K562 treated with DMSO at 1 percent for 4 hours (cell line): ENCODE data around the gene DOCK2. TPM values are rescaled to one million over a fixed set of nuclear protein-coding genes. Genes with fewer than 3 reads are reported as not detected.

Experiments used
- total RNA-seq: library from RNA; unstranded; fragments of 300-600 nt; gene quantifications from 2 replicates; pipeline ENCODE4 v1.2.3, GENCODE V29; 2022; ENCODE audit not compliant: insufficient read depth

The DOCK2 gene
- 45.2 and 47.5 TPM in 2 replicates for total RNA-seq

DNA sequence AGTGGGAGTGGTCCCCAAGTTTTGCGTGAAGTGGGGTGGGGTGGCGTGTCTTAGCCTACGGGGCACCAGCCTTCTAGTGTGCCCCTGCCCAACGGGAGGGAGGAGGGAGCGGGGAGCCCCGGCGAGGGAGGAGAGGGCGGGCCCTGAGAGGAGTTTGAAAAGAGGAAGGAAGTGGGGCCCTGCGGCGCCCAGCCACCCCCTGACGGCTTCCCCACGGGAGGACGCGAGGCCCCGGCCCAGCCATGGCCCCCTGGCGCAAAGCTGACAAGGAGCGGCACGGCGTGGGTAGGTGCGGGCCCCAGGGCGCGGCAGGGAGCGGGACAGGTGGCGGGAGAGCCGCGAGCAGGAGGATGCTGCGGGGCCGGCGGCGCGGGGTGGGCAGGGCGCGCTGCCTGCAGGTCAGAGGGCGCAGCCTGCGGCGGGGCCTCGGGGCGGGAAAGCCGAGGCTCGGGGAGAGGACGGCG, at the start of gene DOCK2:
Gene DOCK2 (plus strand): TSS at position 191 of the 464 bp plus-strand sequence. CDS start 52 bp downstream, at position 243.

DNA sequence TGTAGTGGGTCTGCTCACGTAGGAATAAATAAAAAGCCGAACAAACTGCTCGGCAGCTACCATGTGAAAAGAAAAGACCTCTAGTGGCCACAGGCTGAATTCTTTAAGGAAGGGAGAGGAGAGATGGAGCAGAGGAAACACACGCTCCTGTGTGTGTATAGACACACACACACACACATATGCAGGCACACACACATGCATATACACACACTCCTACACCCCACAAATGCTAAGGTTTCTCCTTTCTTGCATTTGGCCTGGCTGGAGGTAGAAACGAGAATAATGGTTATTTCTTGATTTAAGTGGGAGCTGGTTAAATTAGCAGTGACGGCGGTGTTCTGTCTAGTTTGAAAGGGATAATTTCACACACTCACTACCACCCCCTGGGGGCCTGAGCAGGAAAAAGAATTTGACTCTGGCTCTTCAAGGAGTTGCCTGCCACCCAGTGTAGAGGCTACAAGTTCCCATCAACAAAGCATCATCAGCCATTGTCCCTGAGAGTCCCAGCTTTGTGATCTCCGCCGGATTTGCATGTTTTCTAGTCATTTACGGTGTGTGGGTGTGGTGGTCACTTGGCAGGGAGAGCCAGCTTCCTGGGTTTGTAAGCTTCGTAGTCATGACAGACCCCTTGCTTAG, 343.5 kb downstream of the DOCK2 start, which contains the start of gene INSYN2B:
Gene INSYN2B (minus strand): TSS at position 78 of the 636 bp plus-strand sequence. CDS start 96,597 bp downstream, outside the sequence.

DNA sequence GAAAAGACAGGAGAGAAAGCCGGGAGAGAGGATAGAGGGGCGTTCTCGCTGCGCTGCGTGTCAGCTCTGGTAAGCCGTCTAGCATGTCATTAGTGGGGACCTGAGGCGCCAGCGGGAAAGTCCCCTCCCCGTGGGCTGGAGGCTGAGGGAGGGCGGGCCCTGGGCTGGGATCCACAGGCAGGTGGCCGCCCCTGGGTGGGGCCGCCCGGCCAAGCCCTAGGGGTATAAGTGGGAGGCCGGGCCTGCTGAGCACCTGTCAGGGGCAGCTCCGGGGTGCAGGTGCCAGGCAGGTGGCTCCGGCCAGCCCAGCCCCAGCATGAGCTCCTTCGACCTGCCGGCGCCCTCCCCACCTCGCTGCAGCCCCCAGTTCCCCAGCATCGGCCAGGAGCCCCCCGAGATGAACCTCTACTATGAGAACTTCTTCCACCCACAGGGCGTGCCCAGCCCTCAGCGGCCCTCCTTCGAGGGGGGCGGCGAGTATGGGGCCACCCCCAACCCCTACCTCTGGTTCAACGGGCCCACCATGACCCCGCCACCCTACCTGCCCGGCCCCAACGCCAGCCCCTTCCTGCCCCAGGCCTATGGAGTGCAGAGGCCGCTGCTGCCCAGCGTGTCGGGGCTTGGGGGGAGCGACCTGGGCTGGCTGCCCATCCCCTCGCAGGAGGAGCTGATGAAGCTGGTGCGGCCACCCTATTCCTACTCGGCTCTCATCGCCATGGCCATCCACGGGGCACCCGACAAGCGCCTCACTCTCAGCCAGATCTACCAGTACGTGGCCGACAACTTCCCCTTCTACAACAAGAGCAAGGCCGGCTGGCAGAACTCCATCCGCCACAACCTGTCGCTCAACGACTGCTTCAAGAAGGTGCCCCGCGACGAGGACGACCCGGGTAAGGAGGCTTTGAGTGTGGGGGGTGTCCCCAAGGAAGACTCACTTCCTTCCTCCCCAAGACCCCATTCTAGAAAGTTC, 468.9 kb downstream of the DOCK2 start, which contains the start of gene FOXI1:
Gene FOXI1 (plus strand): TSS at position 256 of the 970 bp plus-strand sequence. CDS start 61 bp downstream, at position 317.

Other genes starting within 250 kb of the DOCK2 start
- 26.4 and 27.7 TPM in 2 replicates for gene SPDL1, start 53.5 kb upstream of the DOCK2 start, total RNA-seq